HEK293T (cell line): ENCODE results near the gene EPB41L4B.
A peak's percentile ranks its signal among the peaks of the same experiment; 100 is the strongest.

Experiments
- CTCF ChIA-PET: fragments of 350-600 bp; formaldehyde crosslinking; extraction: SDS; loops from one replicate; lab custom pipeline; 2021; ENCODE audit warnings: antibody characterized with exemption, inconsistent platforms; lab: Yijun Ruan, JAX
- POLR2A ChIA-PET: fragments of 350-600 bp; formaldehyde crosslinking; extraction: SDS; loops from one replicate; lab custom pipeline; 2020; ENCODE audit warnings: antibody characterized with exemption, inconsistent platforms; lab: Yijun Ruan, JAX
- DNase-seq: peaks from one replicate; pipeline ENCODE4 v3.0.0; 2012; ENCODE audit warnings: mixed read lengths; ENCODE audit errors: extremely low spot score
- ARNT ChIP-seq: fragments of 450-650 bp; IDR thresholded peaks from 2 replicates; pipeline ENCODE4 v1.6.1; 2017; ENCODE audit warnings: mild to moderate bottlenecking
- BHLHE40 ChIP-seq: fragments of 450-650 bp; IDR thresholded peaks from 2 replicates; pipeline ENCODE4 v1.6.1; 2016; ENCODE audit warnings: mild to moderate bottlenecking, moderate library complexity, borderline replicate concordance
- CTBP1 ChIP-seq: fragments of 450-650 bp; IDR thresholded peaks from 2 replicates; pipeline ENCODE4 v1.6.1; 2016; ENCODE audit warnings: borderline replicate concordance
- ELF4 ChIP-seq: fragments of 450-650 bp; IDR thresholded peaks from 2 replicates; pipeline ENCODE4 v1.6.1; 2017; ENCODE audit warnings: antibody characterized with exemption
- FOXA1 ChIP-seq: fragments of 450-650 bp; IDR thresholded peaks from 2 replicates; pipeline ENCODE4 v1.6.1; 2016; ENCODE audit warnings: mild to moderate bottlenecking
- FOXK2 ChIP-seq: fragments of 450-650 bp; IDR thresholded peaks from 2 replicates; pipeline ENCODE4 v1.6.1; 2016; ENCODE audit warnings: mild to moderate bottlenecking
- FOXM1 ChIP-seq: fragments of 450-650 bp; IDR thresholded peaks from 2 replicates; pipeline ENCODE4 v1.6.1; 2017; ENCODE audit warnings: mild to moderate bottlenecking, borderline replicate concordance
- HDGF ChIP-seq: fragments of 450-650 bp; IDR thresholded peaks from 2 replicates; pipeline ENCODE4 v1.6.1; 2017; ENCODE audit warnings: antibody characterized with exemption, borderline replicate concordance
- L3MBTL2 ChIP-seq: fragments of 450-650 bp; conservative IDR thresholded peaks from 2 replicates; pipeline ENCODE4 v1.6.1; 2016; ENCODE audit warnings: mild to moderate bottlenecking
- LEF1 ChIP-seq: fragments of 450-650 bp; IDR thresholded peaks from 2 replicates; pipeline ENCODE4 v1.6.1; 2017; ENCODE audit warnings: mild to moderate bottlenecking, borderline replicate concordance
- NFRKB ChIP-seq: fragments of 450-650 bp; IDR thresholded peaks from 2 replicates; pipeline ENCODE4 v1.6.1; 2016; ENCODE audit warnings: mild to moderate bottlenecking, moderate library complexity
- PKNOX1 ChIP-seq: fragments of 450-650 bp; IDR thresholded peaks from 2 replicates; pipeline ENCODE4 v1.6.1; 2016
- SP1 ChIP-seq: fragments of 450-650 bp; IDR thresholded peaks from 2 replicates; pipeline ENCODE4 v1.6.1; 2017
- SUZ12 ChIP-seq: fragments of 450-650 bp; IDR thresholded peaks from 2 replicates; pipeline ENCODE4 v1.6.1; 2016; ENCODE audit warnings: mild to moderate bottlenecking
- TARDBP ChIP-seq: fragments of 450-650 bp; IDR thresholded peaks from 2 replicates; pipeline ENCODE4 v1.6.1; 2016
- ZNF384 ChIP-seq: fragments of 450-650 bp; IDR thresholded peaks from 2 replicates; pipeline ENCODE4 v1.6.1; 2016

Gene EPB41L4B

GRCh38 chr9:109171926-109172325, 148.9 kb downstream of the EPB41L4B start:
- no peak for DNase-seq
- ChIA-PET CTCF (interaction anchor here (0.7 kb wide), 1 partner anchor 11 kb away, joined by 3 read pairs; no protein-coding TSS in a partner anchor), POLR2A (no interaction called here)
- TF ChIP-seq ZNF384: no peak
- no peak for TF ChIP-seq FOXA1
- TF ChIP-seq ELF4: no peak
- TF ChIP-seq HDGF: no peak
- TF ChIP-seq SP1: no peak
- TF ChIP-seq PKNOX1: no peak
- TF ChIP-seq ARNT: no peak
- TF ChIP-seq CTBP1: no peak
- no peak for TF ChIP-seq LEF1
- no peak for TF ChIP-seq TARDBP

DNA sequence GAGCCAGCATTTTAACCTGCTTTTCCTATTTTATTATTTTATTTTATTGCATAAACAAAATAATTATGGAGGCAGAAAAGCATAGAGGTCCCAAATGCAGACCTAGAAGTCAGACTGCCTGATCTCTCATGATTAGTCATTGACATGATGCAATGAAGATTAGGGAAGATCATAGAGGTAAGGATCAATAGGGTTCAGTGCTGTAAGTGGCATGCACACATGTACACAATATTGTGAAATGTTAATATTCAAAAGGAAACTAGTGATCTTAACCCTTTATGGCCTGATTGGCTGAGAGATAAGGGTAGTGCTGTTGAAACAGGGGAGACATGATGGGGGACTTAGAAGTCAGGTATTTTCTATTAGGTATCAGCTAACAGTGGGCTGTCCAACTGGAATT, 152.7 kb downstream of the EPB41L4B start:
- DNase-seq: no peak
- ChIA-PET CTCF (interaction anchor here (0.7 kb wide), 1 partner anchor 635 kb away, joined by 3 read pairs; no protein-coding TSS in a partner anchor), POLR2A (no interaction called here)
- TF ChIP-seq FOXK2: no peak
- TF ChIP-seq L3MBTL2: no peak
- TF ChIP-seq NFRKB: no peak
- TF ChIP-seq LEF1: no peak

DNA sequence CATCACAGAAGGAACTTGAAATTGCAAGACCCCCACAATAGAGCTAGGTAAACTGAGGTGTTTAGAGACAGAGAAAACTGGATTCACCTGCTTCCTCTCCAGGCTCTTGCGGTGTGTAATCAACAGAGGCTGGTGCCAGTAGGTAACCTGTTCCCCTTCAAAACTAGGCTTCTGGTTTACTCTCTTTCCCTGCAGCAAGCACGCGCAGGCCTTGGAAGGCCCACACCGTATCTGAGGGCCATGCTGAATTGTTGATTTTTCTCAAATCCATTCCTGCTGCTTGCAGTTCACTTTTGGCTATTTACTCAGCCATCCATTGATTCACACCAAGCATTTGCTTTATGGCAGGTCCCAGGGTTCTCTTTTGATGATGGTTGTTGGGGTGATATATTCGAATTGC, 153.1 kb downstream of the EPB41L4B start:
- POLR2A ChIA-PET: no interaction called here
- CTCF ChIA-PET: interaction anchor here (0.7 kb wide), 1 partner anchor 636 kb away, joined by 3 read pairs; no protein-coding TSS in a partner anchor
- TF ChIP-seq HDGF (no peak), ARNT (no peak), ELF4 (no peak), L3MBTL2 (no peak), LEF1 (no peak), SUZ12 (no peak), PKNOX1 (no peak), NFRKB (no peak), SP1 (no peak), FOXM1 (no peak), BHLHE40 (no peak), FOXA1 (no peak), CTBP1 (no peak), TARDBP (no peak)
- no peak for DNase-seq

DNA sequence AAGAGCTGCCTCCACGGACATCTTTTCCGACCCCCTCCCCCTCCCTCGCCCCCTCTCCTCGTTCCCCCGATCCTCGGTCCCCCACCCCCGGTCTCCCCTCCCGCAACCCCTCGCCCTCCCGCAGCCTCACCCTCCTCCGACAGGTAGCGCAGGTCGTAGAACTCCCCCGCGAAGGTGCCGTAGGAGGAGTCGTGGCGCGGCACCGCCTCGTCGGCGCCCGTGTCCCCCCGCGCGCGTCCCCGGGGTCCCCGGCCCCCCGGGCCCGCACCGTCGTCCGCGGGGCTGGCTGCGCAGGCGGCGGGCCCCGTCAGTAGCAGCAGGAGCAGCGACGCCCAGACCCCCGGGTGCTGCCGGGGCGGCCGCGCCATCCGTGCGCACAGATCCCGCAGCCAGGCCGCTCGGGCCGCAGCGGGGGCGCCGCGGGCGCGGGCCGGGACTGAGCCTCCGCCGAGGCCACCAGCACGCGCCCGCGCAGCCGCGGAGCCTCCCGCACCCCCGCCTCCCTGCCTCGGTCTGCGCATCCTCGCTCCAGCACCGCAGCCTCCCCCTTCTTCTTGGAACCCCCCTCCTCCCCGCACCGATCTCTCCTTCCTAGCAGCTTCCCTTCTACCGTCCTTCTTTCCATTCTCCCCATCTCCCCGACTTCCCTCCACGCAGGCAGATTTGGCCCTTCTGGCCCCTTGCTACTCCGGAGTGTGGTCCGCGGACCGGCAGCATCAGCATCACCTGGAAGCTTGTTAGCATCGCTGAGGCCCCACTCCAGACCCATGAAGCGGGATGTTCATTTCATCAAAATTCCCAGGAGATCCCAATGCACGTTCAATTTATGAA, 153.9 kb downstream of the EPB41L4B start, which contains the start of gene FRRS1L:
Gene FRRS1L, minus strand, starts transcription at position 479 of the 831 bp plus-strand sequence. Its CDS starts 111 bp downstream, at position 368.
- DNase-seq: peak; percentile 54
- ChIA-PET POLR2A (no interaction called here), CTCF (no interaction called here)
- no peak for TF ChIP-seq FOXK2
- no peak for TF ChIP-seq FOXM1

GRCh38 chr9:109166171-109166770, 154.6 kb downstream of the EPB41L4B start:
- CTCF ChIA-PET: no interaction called here

More at GRCh38 chr9:109166171-109166770, 154.6 kb downstream of the EPB41L4B start:
- POLR2A ChIA-PET: no interaction called here
- DNase-seq: no peak
- TF ChIP-seq L3MBTL2: no peak
- no peak for TF ChIP-seq SP1
- TF ChIP-seq LEF1: no peak
- TF ChIP-seq HDGF: no peak
- TF ChIP-seq ELF4: no peak
- TF ChIP-seq TARDBP: no peak
- TF ChIP-seq CTBP1: no peak
- TF ChIP-seq FOXA1: no peak
- no peak for TF ChIP-seq BHLHE40
- no peak for TF ChIP-seq NFRKB
- no peak for TF ChIP-seq PKNOX1
- no peak for TF ChIP-seq ARNT
- TF ChIP-seq FOXK2: no peak
- no peak for TF ChIP-seq ZNF384
- no peak for TF ChIP-seq SUZ12
- TF ChIP-seq FOXM1: no peak
